Measurements from ENCODE around the gene PIEZO1. TPM values are rescaled to one million over a fixed set of nuclear protein-coding genes. Genes with fewer than 3 reads are reported as not detected.
"Not testable (repeated sequence)": the region's sequence is repeated elsewhere in the genome, so short reads cannot be mapped to it uniquely, and the experiment has no call there.

The PIEZO1 gene
- total RNA-seq, 1 experiment from 2014 or later = 47.1 TPM

DNA sequence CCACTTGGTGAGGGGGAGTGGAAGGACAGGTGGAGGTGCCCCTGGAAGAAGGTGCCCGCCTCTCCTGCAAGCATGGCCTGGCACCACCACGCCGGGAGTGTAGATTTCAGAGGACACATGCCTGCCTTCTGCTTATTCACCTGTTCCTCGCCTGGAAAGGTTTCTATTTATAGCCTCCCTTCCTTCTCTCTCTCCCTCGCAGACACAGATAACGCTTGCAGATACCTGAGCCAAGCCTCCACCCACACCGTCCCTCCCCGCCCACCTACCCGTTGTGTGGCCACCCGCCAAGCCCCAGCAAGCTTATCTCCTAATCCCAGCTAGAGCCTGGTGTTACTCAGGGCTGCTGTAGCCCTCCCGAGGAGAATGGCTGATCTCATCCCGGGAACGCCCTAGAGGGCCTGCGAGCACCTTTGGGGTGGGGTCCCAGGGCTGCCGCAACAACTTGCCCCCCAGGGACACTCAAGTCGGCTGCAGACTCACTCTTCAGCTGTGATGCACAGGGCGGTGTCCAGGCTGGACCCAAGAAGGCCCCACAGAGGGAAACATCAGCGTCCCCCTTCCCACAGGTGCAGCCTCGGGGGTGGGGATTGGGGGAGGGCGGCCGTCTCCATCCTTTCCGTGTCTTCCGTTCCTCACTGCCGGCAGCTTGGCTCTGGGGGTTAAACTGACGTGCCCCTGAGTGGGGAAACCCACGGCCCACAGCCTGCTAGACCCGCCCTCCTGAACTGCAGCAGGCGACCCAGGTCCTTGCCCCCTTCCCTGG is 96.8 kb downstream of the PIEZO1 start:
- no peak for DNase-seq (ENCODE audit: low spot score)

DNA sequence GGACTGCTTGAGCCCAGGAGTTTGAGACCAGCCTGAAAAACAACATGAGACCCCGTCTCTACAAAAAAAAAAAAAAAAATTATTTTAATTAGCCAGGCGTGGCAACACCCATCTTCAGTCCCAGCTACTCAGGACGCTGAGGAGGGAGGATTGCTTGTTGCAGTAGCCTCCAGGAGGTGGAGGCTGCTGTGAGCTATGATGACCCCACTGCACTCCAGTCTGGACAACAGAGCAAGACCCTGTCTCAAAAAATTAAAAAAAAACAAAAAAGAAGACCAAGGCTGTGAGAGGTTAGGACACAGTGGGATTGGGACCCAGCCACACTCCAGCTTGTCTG is 97.4 kb downstream of the PIEZO1 start:
- DNase-seq (ENCODE audit: low spot score) = no peak

DNA sequence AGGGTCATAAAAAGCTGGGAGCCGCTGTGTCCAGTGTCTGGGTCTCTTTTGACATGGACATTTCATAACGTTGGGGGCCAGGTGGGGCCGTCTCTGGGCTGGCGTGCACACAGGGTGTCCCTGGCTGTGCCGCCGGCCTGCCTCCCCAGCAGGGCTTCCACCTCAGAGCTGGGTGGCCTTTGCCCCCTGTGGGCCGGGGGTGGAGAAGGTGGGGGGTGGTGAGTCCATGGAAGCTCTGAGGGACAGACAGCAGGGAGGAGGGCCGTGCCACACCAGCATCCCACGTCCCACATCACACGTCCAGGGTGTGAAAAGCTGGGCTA is 97.8 kb downstream of the PIEZO1 start:
- no peak for DNase-seq (ENCODE audit: low spot score)

DNA sequence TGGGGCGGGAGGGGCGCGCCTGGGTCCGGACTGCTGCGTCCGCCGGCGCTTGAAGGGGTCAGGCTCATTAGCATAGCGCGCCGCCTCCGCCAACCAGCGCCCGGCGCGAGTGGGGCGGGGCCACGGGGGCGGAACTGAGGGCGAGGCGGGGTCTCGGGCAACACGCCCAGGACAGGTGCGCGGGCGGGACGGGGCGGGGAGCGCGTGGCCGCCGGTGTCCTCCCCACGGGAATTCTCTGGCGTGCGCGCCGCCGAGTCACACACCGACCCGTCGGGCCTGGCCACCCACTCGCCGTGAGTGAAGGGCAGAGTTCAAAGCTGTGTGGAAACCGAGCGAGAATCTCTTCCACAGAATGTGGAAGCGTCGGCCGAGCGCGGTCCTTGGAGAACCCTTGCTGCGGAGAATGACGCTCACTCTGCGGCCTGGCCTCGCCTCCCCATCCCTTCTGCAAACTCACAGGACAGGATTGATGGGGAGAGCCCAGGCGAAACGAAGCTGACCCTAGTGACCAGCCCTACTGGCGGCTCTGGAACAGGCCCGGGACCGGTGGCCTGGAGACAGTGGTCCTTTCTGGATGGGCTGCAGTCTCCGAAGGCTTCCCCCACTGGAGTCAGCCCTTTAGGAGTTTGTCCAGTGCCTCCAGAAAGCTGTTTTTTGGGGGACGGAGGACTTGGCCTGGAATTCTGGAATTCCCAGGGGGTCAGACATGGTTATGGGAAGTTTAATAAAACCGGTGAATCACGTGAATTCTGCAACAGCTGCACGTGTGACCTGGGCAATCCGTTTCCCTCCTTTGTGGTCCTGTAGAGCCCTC is 98.4 kb downstream of the PIEZO1 start, which contains the start of gene SNAI3:
TSS of gene SNAI3 (minus strand) at position 69 of the 815 bp plus-strand sequence. CDS start 101 bp downstream, outside the sequence.
- DNase-seq (ENCODE audit: low spot score) = peak; percentile 47

DNA sequence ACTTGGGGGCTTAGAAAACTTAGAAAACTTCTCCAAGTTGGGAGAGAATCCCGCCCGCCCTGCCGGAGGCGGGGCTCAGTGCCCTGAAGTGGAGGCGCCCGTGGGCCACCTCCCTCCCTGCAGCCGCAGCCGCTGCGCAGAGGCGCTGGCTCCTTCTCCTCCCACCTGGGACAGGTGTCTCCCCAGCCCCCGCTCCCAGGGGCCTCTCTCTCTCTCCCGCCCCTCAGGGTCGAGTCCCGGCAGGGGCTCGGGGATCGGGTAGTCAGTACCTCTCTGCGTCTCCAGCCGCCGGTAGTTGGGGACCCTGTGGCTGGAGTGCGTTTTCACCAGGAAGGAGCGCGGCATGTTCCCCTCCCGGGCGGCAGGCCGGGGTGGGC is 99.0 kb downstream of the PIEZO1 start:
- no peak for DNase-seq (ENCODE audit: low spot score)

DNA sequence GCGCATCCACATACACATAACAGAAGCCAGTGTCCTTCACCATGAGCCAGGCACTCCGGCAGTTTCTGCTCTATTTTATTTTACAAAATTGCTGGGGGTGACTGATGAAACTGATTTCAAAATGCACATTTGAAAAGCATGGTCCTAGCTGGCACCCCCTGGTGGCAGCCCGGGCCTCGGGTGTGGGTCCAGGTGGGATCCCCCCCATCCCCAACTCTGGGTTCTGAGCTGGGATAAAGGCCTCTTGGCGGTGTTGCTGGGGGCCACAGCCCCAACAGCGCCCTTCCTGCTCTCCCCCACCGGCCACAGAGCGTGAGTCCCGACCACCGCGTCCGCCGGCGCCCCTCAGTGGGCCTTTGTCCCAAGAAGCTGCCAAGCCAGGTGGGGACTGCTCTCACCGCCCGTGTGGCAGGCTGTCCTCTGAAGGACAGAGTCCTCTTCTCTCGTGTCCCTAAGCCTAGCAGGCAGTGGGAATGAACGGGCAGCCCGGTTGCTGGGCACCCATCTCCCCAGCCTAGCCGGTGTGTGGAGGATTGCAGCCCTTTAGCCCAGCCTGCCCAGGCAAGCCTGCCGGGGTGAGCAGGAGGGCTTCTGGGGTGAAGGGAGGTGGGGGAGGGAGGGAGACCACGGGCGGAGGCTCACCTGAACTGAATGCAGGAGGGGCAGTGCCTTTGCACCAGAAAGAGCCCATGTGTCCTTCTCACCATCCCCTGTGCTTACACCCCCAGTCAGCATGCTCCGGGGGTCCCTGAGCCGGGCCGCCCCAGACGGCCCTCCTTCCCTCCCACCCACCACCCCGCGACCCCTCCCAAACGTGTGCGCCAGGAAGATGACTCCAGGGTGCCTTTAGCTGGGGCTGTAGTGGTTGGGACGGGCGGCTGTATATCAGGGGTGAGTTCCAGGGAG is 99.6 kb downstream of the PIEZO1 start:
- DNase-seq (ENCODE audit: low spot score) = no peak

DNA sequence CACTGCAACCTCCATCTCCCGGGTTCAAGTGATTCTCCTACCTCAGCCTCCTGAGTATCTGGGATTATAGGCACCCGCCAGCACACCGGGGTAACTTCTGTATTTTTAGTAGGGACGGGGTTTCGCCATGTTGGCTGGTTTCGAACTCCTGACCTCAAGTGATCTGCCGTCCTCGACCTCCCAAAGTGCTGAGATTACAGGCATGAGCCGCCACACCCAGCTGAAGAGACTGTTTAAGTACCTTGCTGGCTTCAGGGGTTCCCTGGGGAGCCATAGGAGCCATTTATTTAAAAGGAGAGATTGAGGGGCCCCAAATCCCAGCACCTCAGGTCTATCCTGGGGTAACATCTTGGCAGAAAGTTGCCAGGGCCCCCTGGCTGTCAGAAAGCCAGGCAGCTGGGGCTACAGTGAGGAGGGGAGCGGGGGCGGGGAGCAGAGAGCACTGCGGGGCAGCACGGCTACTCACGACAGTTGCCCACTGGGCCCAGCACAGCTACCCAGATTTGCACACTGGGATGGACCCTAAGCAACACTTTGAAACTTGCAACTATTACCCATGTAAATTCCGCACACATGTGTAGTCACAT is 100.4 kb downstream of the PIEZO1 start:
- DNase-seq (ENCODE audit: low spot score) = no peak

DNA sequence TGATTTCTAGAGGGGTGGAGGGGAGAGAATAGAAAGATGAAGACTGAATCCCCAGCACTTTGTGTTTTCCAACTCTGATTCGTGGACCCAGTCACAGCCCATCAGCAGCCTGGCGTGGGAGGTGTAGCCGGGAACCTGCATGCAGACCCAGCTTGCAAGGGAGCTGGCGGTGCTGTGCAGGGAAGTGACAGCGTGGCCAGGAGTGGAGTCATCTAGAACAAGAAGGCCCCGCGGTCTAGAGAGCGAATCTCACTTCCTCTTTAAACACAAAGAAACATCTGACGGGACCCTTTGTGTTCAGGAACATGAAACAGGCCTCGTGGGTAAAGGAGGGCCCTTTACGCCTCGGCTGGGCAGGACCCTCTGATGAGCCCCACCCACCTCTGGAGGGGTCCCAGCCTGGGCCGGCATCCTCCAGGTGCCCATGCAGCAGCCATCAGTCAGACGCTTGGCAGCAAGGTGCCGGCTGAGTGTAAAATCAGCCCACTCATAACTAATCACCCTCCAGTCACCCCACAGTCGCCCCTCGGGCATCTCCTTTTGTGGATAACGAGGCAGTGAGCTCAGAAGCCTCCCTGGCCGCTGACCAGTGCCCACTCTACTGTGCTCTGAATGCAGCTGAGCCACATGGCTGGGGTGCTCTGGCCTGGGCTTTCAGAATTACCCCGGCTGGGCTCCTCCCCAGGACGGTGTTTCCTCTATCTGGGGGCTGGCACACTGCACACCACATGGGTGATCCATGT is 103.1 kb downstream of the PIEZO1 start:
- no peak for DNase-seq (ENCODE audit: low spot score)

DNA sequence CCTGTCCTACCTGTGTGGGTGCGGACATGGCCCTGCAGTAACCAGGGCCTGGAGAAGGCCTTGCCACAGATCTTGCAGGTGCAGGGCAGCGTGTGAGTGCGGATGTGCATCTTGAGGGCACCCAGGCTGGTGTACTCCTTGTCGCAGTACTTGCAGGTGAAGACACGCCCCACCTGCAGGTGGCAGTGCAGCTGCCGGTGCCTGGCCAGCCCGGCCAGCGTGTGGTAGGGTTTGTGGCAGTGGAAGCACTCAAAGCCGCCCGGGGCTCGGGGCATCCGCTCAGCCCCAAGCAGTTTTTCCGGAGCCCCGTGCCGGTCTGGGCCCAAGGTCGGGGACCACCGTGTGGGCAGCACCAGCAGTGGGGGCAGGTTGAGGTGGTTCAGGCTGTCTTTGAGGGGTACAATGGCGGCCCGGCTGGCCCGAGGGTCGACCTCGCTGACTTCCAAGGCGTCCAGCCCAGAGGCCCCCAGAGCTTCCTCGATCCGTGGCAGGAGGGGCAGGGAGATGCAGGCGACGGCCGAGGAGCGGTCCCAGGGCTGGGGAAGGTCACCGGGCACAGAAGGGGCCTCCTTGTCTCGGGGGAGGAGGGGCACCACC is 103.8 kb downstream of the PIEZO1 start:
- DNase-seq (ENCODE audit: low spot score) = no peak

DNA sequence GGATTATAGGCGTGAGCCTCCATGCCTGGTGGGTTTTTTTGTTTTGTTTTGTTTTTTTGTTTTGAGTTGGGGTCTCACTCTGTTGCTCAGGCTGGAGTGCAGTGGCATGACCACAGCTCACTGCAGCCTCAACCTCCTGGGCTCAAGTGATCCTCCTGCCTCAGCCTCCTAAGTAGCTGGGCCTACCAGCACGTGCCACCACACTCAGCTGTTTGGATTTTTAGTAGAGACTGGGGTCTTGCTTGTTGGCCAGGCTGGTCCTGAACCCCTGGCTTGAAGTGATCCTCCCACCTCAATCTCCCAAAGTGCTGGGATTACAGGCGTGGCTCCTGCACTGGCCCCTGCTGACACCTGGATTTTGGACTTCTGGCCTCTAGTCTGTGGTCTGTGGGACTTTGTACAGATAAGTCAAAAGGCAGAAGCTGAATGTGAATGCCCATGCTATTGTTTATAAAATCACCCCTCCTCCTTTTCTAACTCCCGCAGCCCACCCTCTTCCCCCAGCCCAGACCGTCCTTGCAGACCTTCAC is 104.4 kb downstream of the PIEZO1 start:
- no peak for DNase-seq (ENCODE audit: low spot score)

DNA sequence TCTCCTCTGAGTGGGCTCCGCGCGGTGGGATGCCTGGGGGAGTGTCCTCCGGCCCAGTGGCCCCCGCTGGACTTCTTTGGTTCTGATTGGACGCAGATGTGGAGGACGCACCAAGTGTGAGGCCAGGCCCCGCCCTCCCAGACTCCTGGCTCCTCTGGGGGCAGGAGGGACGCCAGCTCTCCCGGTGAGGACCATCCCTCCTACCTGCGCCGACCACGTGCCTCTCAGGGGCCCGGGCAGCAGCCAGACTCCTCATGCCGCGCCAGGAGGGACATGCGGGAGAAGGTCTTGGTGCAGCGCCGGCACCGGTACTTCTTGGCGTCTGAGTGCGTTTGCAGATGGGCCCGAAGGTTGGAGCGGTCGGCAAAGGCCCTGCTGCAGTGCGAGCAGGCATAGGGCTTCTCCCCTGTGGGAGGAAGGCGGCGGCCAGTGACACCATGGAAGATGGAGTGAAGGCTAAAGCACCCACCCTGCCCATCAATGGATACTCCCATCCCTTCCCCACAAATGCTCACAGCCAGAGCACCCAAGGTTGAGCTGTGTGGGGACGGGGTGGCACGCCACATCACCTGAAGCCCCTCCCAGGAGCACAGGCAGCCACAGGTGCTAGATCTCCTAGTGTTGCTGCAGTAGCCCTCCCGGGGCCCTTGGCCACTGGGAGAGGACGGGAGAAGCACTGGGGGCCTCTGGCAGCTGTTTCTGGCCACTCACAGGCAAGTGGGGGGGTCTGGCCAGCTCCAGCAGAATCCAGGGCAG is 106.6 kb downstream of the PIEZO1 start:
- no peak for DNase-seq (ENCODE audit: low spot score)

DNA sequence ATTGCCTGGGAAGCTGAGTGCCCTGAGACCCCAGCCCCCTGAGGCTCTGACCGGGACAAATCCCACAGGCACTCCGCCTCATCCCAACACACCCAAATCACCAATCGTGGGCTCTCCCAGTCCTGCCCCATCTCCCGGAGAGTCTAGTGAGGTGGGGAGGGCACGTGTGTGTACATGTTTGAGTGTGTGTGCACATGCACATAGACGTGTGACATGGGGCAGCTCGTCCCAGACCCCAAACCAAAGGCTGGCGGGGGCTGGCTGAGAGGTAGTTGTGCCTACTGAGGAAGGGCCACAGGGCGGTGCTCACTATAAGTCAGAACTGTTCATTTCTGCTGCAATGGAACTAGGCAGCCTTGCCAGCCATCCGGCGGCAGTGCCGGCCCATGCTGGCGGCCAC is 107.3 kb downstream of the PIEZO1 start:
- DNase-seq (ENCODE audit: low spot score) = no peak

DNA sequence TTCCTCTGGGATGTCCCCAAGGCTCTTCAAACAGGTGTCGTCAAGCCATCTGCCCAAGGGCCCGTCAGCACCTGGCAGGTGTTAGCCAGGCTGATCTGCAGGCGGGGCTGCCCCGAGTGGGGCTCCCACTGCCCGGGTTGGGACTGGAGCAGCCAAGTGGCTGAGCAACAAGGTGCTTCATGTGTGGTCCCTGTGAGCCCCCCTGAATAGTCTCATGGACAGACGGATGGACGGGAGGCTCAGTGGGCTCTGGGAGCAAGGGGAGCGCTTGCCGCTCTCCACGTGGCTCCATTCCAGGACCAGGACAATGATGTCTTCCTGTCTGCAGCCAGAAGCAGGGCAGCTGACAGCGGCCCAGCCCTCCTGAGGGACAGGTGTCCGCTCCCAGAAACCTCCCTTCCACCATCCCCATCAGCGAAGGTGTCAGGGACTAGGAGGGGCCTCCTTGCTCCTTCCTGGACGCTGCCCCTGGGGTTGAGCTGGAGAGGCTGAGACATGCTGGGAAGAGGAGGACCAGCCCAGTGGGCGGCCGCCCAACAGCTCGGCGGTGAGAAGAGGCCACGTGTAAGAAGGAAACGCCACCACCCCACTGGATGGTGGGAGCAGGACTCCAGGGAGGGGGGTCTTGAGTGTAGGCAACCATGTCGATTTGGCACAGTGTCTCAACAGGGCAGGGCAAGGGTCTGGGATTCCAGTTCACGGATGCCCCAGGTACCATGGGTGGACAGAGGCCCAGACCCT is 108.3 kb downstream of the PIEZO1 start:
- DNase-seq (ENCODE audit: low spot score) = no peak

DNA sequence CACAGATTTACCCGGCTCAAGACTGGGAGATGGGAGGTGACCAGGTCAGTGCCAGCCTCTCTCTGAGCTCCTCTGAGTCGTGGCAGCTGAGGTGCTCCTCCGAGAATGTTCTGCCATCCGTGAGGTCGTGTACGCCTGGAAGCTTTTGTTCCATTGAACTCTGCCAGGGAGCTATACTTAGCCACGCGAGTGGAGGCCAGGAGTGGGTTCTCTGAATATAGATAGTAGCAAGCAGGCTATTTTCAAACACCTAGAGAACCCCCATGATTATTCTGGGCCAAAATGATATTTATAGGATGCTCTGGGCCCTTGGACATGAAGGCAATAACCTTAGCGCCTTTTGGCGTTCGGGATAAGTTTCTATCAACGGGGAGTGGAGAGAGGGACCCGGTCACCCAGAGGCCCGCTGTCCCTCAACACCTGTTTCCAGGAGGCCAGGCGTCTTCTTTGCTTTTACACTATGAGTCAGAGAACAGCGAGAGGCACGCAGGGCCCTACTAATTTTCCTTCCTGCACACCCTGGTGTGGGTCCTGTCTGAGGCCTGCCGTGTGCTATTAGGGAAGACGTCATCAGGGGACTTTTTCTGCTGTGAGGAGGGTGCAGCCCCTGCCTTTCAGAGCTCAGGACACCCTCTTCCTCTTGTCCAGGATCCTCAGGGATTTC is 111.2 kb downstream of the PIEZO1 start:
- no peak for DNase-seq (ENCODE audit: low spot score)

DNA sequence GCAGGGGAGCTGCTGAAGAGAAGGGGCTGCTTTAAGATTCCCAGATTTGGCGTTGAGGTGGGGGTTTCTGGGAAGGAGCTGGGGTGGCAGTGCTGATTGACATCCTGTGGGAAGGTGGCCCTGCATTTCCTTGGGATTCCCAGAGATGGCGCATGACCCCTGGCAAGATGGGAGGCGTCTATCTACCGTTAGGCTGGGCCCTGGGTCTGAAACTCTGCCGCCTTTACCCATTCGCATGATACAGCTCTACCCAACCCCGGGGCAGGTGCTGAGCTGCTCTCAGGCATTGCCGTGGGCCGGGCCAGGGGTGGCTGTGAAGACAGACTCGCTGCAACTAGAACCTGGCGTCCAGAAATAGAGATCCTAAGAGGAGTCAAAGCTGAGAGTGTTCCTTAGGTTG is 112.2 kb downstream of the PIEZO1 start:
- no peak for DNase-seq (ENCODE audit: low spot score)

DNA sequence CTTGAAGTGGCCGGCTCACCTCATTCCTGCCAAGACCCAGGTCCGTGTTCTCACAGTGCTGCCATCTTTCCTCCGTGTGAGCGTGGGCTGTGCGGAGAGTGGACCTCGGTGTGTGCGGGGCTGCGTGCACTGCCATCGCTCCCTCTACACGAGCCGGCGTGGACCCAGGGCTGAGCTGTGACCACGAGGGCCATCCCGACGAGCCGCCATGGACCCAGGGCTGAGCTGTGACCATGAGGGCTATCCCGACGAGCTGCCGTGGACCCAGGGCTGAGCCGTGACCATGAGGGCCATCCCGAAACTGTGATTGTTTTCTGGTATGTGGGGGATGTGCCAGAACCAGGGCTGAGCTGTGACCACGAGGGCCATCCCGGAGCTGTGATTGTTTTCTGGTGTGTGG is 113.2 kb downstream of the PIEZO1 start:
- DNase-seq (ENCODE audit: low spot score) = no peak

DNA sequence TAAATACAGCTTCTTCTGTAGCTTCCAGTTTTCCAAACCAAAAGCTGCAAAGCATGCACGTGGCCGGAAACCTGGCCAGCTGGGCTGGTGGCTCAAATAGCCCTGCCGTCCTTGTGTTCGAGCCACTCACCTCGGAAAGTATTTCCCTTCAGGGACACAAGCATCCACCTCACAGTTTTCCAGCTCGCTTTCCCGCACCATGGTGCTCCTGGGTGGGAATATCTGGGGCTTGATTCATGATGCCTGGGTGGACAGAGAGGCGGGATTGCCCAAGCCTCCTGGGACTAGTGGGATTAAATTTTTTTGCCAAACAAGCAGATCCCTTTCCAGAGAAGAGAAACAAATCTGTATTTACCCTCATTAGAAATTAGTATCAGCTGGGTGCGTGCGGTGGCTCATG is 115.0 kb downstream of the PIEZO1 start:
- no peak for DNase-seq (ENCODE audit: low spot score)

DNA sequence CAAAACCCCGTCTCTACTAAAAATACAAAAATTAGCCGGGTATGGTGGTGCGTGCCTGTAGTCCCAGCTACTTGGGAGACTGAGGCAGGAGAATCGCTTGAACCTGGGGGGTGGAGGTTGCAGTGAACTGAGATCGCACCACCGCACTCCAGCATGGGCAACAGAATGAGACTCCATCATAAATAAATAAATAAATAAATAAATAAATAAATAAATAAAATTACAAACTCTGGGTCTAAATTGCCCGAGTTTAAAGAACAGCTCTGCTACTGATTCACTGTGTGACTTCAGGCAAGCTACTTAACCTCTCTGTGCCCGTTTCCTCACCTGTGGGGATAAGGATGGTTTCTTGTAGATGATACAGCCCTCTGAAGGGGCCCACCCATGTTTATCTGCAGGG is 115.5 kb downstream of the PIEZO1 start:
- DNase-seq (ENCODE audit: low spot score) = not testable (repeated sequence)

DNA sequence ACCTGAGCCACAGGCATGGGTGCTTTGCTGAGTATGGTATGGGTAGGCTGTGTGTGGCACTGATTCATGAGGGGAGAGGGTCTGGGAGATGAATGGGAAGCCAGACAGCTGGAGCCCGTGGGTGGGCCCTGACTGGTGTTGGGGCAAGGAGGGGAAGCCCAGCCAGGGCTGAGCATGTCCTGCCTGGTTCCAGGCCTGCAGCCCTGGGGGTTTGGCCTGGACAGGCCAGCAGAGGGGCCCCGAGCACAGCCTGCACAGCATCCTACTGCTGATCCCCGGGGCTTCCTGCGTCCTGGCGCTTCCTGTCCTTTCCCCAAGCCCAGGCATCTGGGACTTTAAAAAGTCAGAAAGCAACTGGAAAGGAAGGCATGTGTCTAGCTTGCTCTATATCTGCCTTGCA is 117.6 kb downstream of the PIEZO1 start:
- no peak for DNase-seq (ENCODE audit: low spot score)
